Hepatocyte (in vitro differentiated cells): Measurements from ENCODE around the gene SLC9A1.

ENCODE experiments used
- CTCF ChIP-seq: fragments of 200-600 bp; sonication (generic); IDR thresholded peaks from 2 replicates; pipeline ENCODE4 v1.5.1; 2016; ENCODE audit warnings: antibody characterized with exemption, mild to moderate bottlenecking; ENCODE audit not compliant: poor library complexity
- EZH2 ChIP-seq: fragments of 200-600 bp; sonication (generic); IDR thresholded peaks from 2 replicates; pipeline ENCODE4 v1.6.1; 2016; ENCODE audit warnings: antibody characterized with exemption, mild to moderate bottlenecking, borderline replicate concordance
- EZH2phosphoT487 ChIP-seq: fragments of 200-600 bp; sonication (generic); IDR thresholded peaks from one replicate; pipeline ENCODE4 v1.6.1; 2018; ENCODE audit warnings: antibody characterized with exemption, mild to moderate bottlenecking, low read depth, moderate library complexity; ENCODE audit not compliant: unreplicated experiment, severe bottlenecking

DNA sequence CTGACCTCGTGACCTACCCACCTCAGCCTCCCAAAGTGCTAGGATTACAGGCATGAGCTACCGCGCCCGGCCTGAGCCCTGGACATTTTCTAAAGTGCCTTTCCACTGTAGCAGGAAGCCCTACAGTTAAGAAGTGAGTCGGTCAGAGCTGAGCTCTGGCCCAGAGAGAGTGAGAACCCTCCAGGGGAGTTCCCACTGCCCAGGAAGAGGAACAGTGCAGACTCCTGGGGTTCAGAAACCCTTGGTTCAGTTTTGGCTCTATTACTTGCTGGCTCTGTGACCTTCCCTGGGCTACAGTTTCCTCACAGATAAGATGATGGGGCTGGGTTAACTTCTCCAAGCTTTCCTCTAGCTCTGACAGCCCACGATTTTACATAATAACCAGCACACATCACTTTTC, 20.9 kb downstream of the SLC9A1 start:
- TF ChIP-seq EZH2phosphoT487 (no peak), CTCF (no peak), EZH2 (no peak)
